M059J (cell line): Measurements from ENCODE around the gene MICU2. TPM values are rescaled to one million over a fixed set of nuclear protein-coding genes. Genes with fewer than 3 reads are reported as not detected.

Experiments used
- total RNA-seq: library from RNA; depleted of rRNA; stranded (reverse); fragments of >200 nt; shearing (Covaris generic); gene quantifications from 2 replicates; pipeline ENCODE4 v1.2.3, GENCODE V29; 2014; rRNA removed

The MICU2 gene
- total RNA-seq, 1 experiment from 2014 or later = 85.6 TPM

Other genes with a start within 250 kb of the MICU2 start
- gene ZDHHC20, start 144.9 kb downstream of the MICU2 start, total RNA-seq = 102 and 105 TPM in 2 replicates
- gene FGF9, start 66.9 kb upstream of the MICU2 start, total RNA-seq = not detected in 2 replicates